GM06990 (cell line): ENCODE measurements around the gene LTA.

Experiments used
- DNase-seq: peaks from one replicate; pipeline ENCODE4 v3.0.0-alpha.2; 2011; ENCODE audit not compliant: insufficient read length; ENCODE audit errors: extremely low read depth
- H3K27me3 ChIP-seq: replicated peaks from 2 replicates; pipeline ENCODE4 v1.6.0; 2011; ENCODE audit warnings: low read length; ENCODE audit not compliant: control insufficient read depth, insufficient read depth
- H3K36me3 ChIP-seq: 2 replicates; pipeline ENCODE4 v1.5.1; 2011; ENCODE audit warnings: low read length; ENCODE audit not compliant: control insufficient read depth, insufficient read depth
- H3K4me3 ChIP-seq: replicated peaks from 2 replicates; pipeline ENCODE4 v1.5.1; 2011; ENCODE audit warnings: low read depth, mild to moderate bottlenecking, control low read depth, low read length
- TF ChIP-seq, protein P1 (sequence below): IDR thresholded peaks from 2 replicates; pipeline ENCODE4 v1.5.1; 2011; ENCODE audit warnings: low read length, control low read depth, mild to moderate bottlenecking, inconsistent platforms; ENCODE audit not compliant: insufficient read depth, poor library complexity, severe bottlenecking

LTA gene

DNA sequence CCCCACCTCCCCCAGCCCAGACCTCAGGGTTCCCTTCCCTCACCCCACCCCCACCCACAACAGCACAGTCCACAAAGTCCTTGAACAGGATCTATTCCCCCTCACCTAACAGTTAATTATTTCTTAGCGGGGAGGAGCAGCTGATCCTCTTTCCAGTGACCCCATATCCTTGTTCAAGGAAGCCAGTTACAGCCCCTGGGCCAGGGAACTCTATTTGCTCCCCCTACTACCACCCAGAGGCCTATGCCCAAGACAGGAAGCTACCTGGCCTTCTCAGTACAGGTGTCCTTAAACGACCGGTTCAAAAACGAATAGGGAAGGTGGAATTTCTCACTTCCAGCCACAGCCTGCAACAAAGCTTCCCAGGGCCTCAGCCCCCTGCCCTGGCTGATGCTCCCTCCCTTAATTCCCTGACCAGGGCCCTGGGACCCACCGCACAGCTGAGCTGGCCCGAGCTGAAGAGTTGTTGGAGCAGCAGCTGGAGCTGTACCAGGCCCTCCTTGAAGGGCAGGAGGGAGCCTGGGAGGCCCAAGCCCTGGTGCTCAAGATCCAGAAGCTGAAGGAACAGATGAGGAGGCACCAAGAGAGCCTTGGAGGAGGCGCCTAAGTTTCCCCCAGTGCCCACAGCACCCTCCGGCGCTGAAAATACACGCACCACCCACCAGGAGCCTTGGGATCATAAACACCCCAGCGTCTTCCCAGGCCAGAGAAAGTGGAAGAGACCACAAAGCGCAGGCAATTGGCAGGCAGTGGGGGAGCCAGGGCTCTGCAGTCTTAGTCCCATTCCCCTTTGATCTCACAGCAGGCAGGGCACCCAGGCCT lies 42.5 kb upstream of the LTA start:
- no peaks in the 10 kb centered on the region for H3K27me3 ChIP-seq
- no peak overlapping the region for H3K4me3 ChIP-seq
- H3K36me3 ChIP-seq, result peaks cover 31% of the 10 kb centered on the region
- TF ChIP-seq, protein P1, sequence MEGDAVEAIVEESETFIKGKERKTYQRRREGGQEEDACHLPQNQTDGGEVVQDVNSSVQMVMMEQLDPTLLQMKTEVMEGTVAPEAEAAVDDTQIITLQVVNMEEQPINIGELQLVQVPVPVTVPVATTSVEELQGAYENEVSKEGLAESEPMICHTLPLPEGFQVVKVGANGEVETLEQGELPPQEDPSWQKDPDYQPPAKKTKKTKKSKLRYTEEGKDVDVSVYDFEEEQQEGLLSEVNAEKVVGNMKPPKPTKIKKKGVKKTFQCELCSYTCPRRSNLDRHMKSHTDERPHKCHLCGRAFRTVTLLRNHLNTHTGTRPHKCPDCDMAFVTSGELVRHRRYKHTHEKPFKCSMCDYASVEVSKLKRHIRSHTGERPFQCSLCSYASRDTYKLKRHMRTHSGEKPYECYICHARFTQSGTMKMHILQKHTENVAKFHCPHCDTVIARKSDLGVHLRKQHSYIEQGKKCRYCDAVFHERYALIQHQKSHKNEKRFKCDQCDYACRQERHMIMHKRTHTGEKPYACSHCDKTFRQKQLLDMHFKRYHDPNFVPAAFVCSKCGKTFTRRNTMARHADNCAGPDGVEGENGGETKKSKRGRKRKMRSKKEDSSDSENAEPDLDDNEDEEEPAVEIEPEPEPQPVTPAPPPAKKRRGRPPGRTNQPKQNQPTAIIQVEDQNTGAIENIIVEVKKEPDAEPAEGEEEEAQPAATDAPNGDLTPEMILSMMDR, result no peak
- DNase-seq, result no peak

DNA sequence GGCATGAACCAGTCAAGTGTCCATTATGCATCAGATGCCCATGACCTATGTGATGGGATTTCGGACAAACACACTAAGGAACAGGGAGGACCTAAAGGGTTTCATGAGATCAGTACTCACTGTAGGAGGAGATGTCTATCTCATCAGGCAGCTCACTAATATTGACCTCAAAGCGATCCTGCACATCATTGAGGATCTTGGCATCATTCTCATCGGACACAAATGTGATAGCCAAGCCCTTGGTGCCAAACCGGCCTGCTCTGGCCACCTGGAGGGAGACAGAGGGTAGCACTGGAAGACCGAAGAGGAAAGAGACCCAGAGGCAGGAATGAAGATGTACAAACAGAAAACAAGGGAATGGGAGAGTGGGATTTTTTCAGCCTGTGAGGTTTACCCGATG lies 41.4 kb upstream of the LTA start:
- DNase-seq, result no peak
- TF ChIP-seq, protein P1, result no peak
- Histone ChIP-seq H3K4me3 (no peak overlapping the region), H3K36me3 (peaks cover 40% of the 10 kb centered on the region), H3K27me3 (no peaks in the 10 kb centered on the region)

DNA sequence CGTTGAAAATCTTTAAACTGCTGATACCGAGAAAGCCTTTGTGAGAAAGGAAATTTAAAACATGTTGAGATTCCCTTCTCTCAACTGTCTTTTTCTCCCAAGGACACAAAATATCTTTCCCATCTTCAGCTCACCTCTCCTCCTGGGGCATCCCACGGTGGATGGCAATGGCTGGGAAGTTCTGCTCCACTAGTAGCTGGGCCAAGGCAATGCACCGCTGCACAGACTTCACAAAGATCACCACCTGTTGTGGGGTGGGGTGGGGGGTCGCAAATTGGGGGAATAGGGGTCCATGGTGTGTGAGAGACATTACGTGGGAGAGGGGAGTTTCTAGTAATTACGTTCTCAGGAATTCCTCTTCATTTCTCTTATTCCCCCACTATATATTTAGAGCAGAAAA lies 40.9 kb upstream of the LTA start:
- DNase-seq, result no peak
- H3K27me3 ChIP-seq, result no peaks in the 10 kb centered on the region
- TF ChIP-seq, protein P1, result no peak
- peaks cover 40% of the 10 kb centered on the region for H3K36me3 ChIP-seq
- no peak overlapping the region for H3K4me3 ChIP-seq

DNA sequence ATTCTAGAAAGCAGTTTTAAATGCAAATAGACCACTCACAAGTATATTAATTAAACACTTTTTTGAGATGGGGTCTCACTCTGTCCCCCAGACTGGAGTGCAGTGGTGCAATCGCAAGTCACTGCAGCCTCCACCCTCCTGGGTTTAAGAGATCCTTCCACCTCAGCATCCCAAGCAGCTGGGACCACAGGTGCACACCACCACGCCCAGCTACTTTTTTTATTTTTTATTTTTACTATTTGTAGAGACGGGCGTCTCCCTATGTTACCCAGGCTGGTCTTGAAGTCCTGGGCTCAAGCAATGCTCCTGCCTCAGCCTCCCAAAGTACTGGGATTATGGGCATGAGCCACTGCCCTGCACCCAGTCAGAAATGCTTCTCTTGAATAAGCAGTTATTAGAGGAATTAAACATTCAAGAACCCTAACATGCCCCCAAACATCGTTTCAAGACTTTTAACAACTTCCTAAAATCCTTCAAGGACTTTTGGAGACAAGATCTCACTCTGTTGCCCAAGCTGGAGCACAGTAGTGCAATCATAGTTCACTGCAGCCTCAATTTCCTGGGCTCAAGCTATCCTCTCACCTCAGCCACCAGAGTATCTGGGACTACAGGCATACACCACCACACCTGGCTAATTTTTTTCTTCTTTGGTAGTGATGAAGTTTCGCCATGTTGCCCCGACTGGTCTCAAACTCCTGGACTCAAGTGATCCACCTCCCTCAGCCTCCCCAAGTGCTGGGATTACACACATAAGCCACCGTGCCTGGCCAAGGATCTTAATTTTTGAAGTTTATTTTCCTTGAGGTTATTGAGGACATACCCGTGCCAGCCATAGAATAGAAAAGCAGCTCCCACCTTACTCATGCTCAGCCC lies 40.1 kb upstream of the LTA start:
- H3K36me3 ChIP-seq, result peaks cover 48% of the 10 kb centered on the region
- no peaks in the 10 kb centered on the region for H3K27me3 ChIP-seq
- H3K4me3 ChIP-seq, result no peak overlapping the region
- DNase-seq, result no peak
- TF ChIP-seq, protein P1, result no peak

DNA sequence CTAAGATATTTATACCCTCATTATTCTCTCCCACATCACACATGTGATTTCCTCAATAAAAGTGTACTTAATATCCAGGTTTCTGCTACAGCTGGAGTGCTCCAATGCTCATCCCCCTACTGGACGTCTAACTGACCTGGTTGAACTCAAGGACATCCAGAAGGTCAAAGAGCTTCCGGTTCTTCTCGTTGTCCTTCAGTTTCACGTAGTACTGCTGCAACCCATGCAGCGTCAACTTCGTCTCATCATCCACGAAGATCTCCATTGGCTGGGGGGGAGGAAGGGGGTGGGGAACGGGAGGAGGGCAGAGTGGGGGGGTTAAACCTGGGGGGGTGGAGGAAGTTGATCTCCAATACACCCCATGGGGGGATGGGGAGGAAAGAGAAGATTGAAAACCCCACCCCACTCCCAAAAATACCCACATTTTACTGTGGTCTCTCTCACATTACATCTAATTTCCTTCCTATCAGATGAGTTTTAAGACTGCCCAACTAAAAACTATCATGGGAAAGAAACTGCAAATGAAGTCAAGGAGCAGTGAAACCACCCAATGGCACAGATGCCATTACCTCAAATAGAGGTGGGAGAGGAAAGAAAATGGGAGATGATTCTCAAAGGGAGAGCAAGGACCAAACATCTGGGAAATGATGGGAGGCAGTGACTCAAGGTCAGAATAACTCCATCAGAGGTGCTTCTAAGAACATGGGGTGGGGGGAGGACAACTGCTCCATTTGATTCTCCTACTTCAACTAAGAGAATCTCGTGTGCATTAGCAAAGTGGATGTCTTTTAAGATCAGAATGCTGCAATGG lies 39.2 kb upstream of the LTA start:
- DNase-seq, result no peak
- TF ChIP-seq, protein P1, result no peak
- H3K4me3 ChIP-seq, result no peak overlapping the region
- H3K27me3 ChIP-seq, result no peaks in the 10 kb centered on the region
- H3K36me3 ChIP-seq, result peaks cover 49% of the 10 kb centered on the region
